ENCODE data around the gene FNDC11. TPM values are rescaled to one million over a fixed set of nuclear protein-coding genes. Genes with fewer than 3 reads are reported as not detected.

FNDC11 gene
- total and polyA plus RNA-seq, 3 donors from 2014 or later, result 85.4 to 147 (median 121) TPM

- Histone ChIP-seq H3K27me3 (no peaks in the 10 kb centered on the region), H3K27ac (no peak overlapping the region), H3K9me3 (no peaks in the 10 kb centered on the region), H3K4me1 (no peaks in the 10 kb centered on the region), H3K36me3 (ENCODE audit: low read depth, missing control alignments) (no peaks in the 10 kb centered on the region), H3K4me3 (no peak overlapping the region)
- no peak for DNase-seq
- no peak for TF ChIP-seq POLR2A (IDR thresholded peaks at IDR 0.05)
- TF ChIP-seq, protein P1, sequence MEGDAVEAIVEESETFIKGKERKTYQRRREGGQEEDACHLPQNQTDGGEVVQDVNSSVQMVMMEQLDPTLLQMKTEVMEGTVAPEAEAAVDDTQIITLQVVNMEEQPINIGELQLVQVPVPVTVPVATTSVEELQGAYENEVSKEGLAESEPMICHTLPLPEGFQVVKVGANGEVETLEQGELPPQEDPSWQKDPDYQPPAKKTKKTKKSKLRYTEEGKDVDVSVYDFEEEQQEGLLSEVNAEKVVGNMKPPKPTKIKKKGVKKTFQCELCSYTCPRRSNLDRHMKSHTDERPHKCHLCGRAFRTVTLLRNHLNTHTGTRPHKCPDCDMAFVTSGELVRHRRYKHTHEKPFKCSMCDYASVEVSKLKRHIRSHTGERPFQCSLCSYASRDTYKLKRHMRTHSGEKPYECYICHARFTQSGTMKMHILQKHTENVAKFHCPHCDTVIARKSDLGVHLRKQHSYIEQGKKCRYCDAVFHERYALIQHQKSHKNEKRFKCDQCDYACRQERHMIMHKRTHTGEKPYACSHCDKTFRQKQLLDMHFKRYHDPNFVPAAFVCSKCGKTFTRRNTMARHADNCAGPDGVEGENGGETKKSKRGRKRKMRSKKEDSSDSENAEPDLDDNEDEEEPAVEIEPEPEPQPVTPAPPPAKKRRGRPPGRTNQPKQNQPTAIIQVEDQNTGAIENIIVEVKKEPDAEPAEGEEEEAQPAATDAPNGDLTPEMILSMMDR (IDR thresholded peaks at IDR 0.05), result no peak
- 85 to 87% methylated on average over 20 to 23 of the region's 23 CpGs for WGBS, 2 donors
- intact Hi-C loops (cut with DNase I; ENCODE audit: low total_unique reads), result no loop called here
Observed at GRCh38 chr20:63582382-63583063, 28.6 kb downstream of the FNDC11 start.

DNA sequence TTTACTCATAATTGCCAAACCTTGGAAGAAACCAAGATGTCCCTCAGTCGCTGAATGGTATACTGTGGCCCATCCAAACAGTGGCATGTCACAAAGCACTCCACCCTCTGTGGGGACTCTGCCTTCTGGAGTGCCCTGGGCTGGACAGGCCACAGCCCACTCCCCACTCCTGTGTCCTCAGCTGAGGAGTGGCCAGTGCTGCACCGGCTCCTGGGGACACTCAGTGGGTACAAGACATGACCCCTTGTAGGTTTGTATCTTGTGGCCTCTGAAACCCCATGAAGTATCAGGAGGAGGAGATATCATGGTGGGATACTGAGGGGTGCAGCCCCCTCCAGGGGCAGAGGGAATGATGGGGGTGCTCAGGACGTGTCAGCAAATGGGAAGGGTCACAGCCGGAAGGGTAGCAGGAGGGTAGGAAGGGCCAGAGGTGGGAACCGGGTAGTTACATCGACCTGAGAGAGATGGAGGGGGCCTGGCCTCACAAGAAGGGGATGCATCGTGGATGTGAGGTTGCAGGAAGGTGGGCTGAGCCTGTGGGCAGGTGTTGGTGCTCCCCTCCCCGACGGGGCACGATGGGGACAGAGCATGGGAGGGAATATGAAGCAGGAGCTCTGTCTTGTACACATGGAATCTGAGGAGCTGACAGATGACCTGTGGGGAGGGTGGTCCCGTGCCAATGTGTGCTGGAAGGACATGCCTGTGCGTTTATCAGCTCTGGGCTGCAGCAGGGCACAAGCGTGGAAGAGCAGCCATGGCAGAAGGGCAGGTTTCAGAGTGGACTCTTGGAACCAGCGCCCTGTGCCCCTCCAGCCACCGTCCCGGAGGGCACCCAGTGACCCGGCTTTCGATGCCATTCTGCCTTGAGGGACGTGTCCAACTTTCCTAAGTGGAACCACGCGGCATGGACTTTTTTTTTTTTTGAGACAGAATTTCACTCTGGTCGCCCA, 31.9 kb downstream of the FNDC11 start:
- H3K4me3 ChIP-seq, result no peak overlapping the region
- intact Hi-C loops (cut with DNase I; ENCODE audit: low total_unique reads), result no loop called here
- TF ChIP-seq, protein P1 (IDR thresholded peaks at IDR 0.05), result no peak
- TF ChIP-seq POLR2A (IDR thresholded peaks at IDR 0.05), result no peak

GRCh38 chr20:63586797-63587196, 32.8 kb downstream of the FNDC11 start:
- no peak overlapping the region for H3K4me3 ChIP-seq
- H3K27me3 ChIP-seq, result no peaks in the 10 kb centered on the region
- no peak for TF ChIP-seq POLR2A (IDR thresholded peaks at IDR 0.05)
- TF ChIP-seq, protein P1 (IDR thresholded peaks at IDR 0.05), result no peak
- intact Hi-C loops (cut with DNase I; ENCODE audit: low total_unique reads), result no loop called here
- H3K9me3 ChIP-seq, result no peaks in the 10 kb centered on the region
- no peak overlapping the region for H3K27ac ChIP-seq
- H3K4me1 ChIP-seq, result no peaks in the 10 kb centered on the region
- no peaks in the 10 kb centered on the region for H3K36me3 ChIP-seq (ENCODE audit: low read depth, missing control alignments)
- DNase-seq, result no peak
- WGBS, 2 donors, result 95 to 100% methylated on average over 9 to 17 of the region's 17 CpGs

More for the DNA sequence above, 31.9 kb downstream of the FNDC11 start:
- no peak for DNase-seq
- Histone ChIP-seq H3K4me1 (no peaks in the 10 kb centered on the region), H3K36me3 (ENCODE audit: low read depth, missing control alignments) (no peaks in the 10 kb centered on the region), H3K9me3 (no peaks in the 10 kb centered on the region), H3K27ac (no peak overlapping the region), H3K27me3 (no peaks in the 10 kb centered on the region)
- 86 to 89% methylated on average over 21 to 22 of the region's 22 CpGs for WGBS, 2 donors

DNA sequence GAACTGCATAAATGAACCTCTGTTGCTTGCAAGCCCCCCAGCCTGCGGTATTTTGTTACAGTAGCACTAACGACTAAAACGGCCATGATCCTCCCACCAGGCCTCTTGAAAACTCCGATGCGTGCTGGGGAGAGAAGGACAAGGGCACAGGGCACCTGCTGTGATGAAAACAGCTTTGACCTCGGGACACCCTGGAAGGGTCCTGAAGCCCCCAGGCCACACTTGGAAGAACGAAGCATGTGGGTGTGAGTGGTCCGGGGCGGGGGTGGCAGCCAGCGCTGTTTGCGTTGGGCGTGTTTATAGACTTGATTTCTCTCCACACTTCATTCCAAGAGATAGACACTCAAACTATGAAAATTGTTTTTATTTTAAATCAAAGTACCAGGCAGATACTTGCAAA, 33.3 kb downstream of the FNDC11 start:
- Histone ChIP-seq H3K9me3 (no peaks in the 10 kb centered on the region), H3K36me3 (ENCODE audit: low read depth, missing control alignments) (no peaks in the 10 kb centered on the region), H3K4me1 (no peaks in the 10 kb centered on the region), H3K4me3 (no peak overlapping the region), H3K27ac (no peak overlapping the region), H3K27me3 (no peaks in the 10 kb centered on the region)
- TF ChIP-seq, protein P1 (IDR thresholded peaks at IDR 0.05), result no peak
- TF ChIP-seq POLR2A (IDR thresholded peaks at IDR 0.05), result no peak
- 89 to 91% methylated on average over 12 of the region's 12 CpGs for WGBS, 2 donors
- intact Hi-C loops (cut with DNase I; ENCODE audit: low total_unique reads), result no loop called here
- no peak for DNase-seq
